ENCODE measurements around the gene RFX4.

Gene RFX4

GRCh38 chr12:106671840-106672239 is 89.0 kb downstream of the RFX4 start:
- H3K4me3 ChIP-seq (ENCODE audit: low read length, poor library complexity, severe bottlenecking), result no peak overlapping the region
- H2AFZ ChIP-seq (ENCODE audit: low read length), result no peak overlapping the region
- no peaks in the 10 kb centered on the region for H3K9me3 ChIP-seq (ENCODE audit: insufficient read depth, low read depth, low read length)
- no peaks in the 10 kb centered on the region for H4K20me1 ChIP-seq (ENCODE audit: insufficient read depth, low read length, poor library complexity, severe bottlenecking)
- no peak overlapping the region for H3K4me2 ChIP-seq (ENCODE audit: low read depth, low read length, poor library complexity, severe bottlenecking)
- no peaks in the 10 kb centered on the region for H3K9me2 ChIP-seq (replicated peaks; ENCODE audit: low read depth, low read length)
- no peaks in the 10 kb centered on the region for H3K36me3 ChIP-seq (ENCODE audit: insufficient read depth, low read length)
- H3F3A ChIP-seq (ENCODE audit: low read depth), result no peaks in the 10 kb centered on the region
- no peaks in the 10 kb centered on the region for H3K4me1 ChIP-seq (ENCODE audit: insufficient read depth, low read length, poor library complexity, severe bottlenecking)
- H3K27me3 ChIP-seq (ENCODE audit: insufficient read depth, low read length, poor library complexity, severe bottlenecking), result no peaks in the 10 kb centered on the region
- no peak for TF ChIP-seq EZH2phosphoT487 (IDR thresholded peaks at IDR 0.05; ENCODE audit: borderline replicate concordance)
- TF ChIP-seq CTCF (conservative IDR thresholded peaks at IDR 0.05; ENCODE audit: low read length), result no peak
- H3K79me2 ChIP-seq (ENCODE audit: insufficient read depth, low read length), result no peaks in the 10 kb centered on the region
- no peak overlapping the region for H3K9ac ChIP-seq (ENCODE audit: low read depth, low read length, poor library complexity, severe bottlenecking)

- no peaks in the 10 kb centered on the region for H3K36me3 ChIP-seq (ENCODE audit: insufficient read depth, low read length)
- H3K4me2 ChIP-seq (ENCODE audit: low read depth, low read length, poor library complexity, severe bottlenecking), result no peak overlapping the region
- H3K4me3 ChIP-seq (ENCODE audit: low read length, poor library complexity, severe bottlenecking), result no peak overlapping the region
- no peaks in the 10 kb centered on the region for H3K9me3 ChIP-seq (ENCODE audit: insufficient read depth, low read depth, low read length)
- no peaks in the 10 kb centered on the region for H3K9me2 ChIP-seq (replicated peaks; ENCODE audit: low read depth, low read length)
- H3F3A ChIP-seq (ENCODE audit: low read depth), result no peaks in the 10 kb centered on the region
- no peaks in the 10 kb centered on the region for H3K79me2 ChIP-seq (ENCODE audit: insufficient read depth, low read length)
- no peak for TF ChIP-seq CTCF (conservative IDR thresholded peaks at IDR 0.05; ENCODE audit: low read length)
- TF ChIP-seq EZH2phosphoT487 (IDR thresholded peaks at IDR 0.05; ENCODE audit: borderline replicate concordance), result no peak
- H4K20me1 ChIP-seq (ENCODE audit: insufficient read depth, low read length, poor library complexity, severe bottlenecking), result no peaks in the 10 kb centered on the region
- H3K4me1 ChIP-seq (ENCODE audit: insufficient read depth, low read length, poor library complexity, severe bottlenecking), result no peaks in the 10 kb centered on the region
- H3K9ac ChIP-seq (ENCODE audit: low read depth, low read length, poor library complexity, severe bottlenecking), result no peak overlapping the region
- no peak overlapping the region for H2AFZ ChIP-seq (ENCODE audit: low read length)
- H3K27me3 ChIP-seq (ENCODE audit: insufficient read depth, low read length, poor library complexity, severe bottlenecking), result no peaks in the 10 kb centered on the region
These were observed 89.7 kb downstream of the RFX4 start for GRCh38 chr12:106672314-106673025.

- no peaks in the 10 kb centered on the region for H3K79me2 ChIP-seq (ENCODE audit: insufficient read depth, low read length)
- no peaks in the 10 kb centered on the region for H3F3A ChIP-seq (ENCODE audit: low read depth)
- no peak for TF ChIP-seq EZH2phosphoT487 (IDR thresholded peaks at IDR 0.05; ENCODE audit: borderline replicate concordance)
- TF ChIP-seq CTCF (conservative IDR thresholded peaks at IDR 0.05; ENCODE audit: low read length), result no peak
- H3K9ac ChIP-seq (ENCODE audit: low read depth, low read length, poor library complexity, severe bottlenecking), result no peak overlapping the region
- no peaks in the 10 kb centered on the region for H4K20me1 ChIP-seq (ENCODE audit: insufficient read depth, low read length, poor library complexity, severe bottlenecking)
- H2AFZ ChIP-seq (ENCODE audit: low read length), result no peak overlapping the region
- H3K4me1 ChIP-seq (ENCODE audit: insufficient read depth, low read length, poor library complexity, severe bottlenecking), result no peaks in the 10 kb centered on the region
- no peaks in the 10 kb centered on the region for H3K27me3 ChIP-seq (ENCODE audit: insufficient read depth, low read length, poor library complexity, severe bottlenecking)
- H3K36me3 ChIP-seq (ENCODE audit: insufficient read depth, low read length), result no peaks in the 10 kb centered on the region
- H3K4me2 ChIP-seq (ENCODE audit: low read depth, low read length, poor library complexity, severe bottlenecking), result no peak overlapping the region
- H3K4me3 ChIP-seq (ENCODE audit: low read length, poor library complexity, severe bottlenecking), result no peak overlapping the region
- no peaks in the 10 kb centered on the region for H3K9me3 ChIP-seq (ENCODE audit: insufficient read depth, low read depth, low read length)
- H3K9me2 ChIP-seq (replicated peaks; ENCODE audit: low read depth, low read length), result no peaks in the 10 kb centered on the region
These were observed 90.3 kb downstream of the RFX4 start for GRCh38 chr12:106673141-106673540.

All from Loucy (cell line).